Kasumi-1 (cell line): ENCODE results near the gene TGFB1I1.
A peak's percentile ranks its signal among the peaks of the same experiment; 100 is the strongest.
"Not testable (repeated sequence)": the region's sequence is repeated elsewhere in the genome, so short reads cannot be mapped to it uniquely, and the experiment has no call there.

ENCODE experiments used
- DNase-seq, 2 experiments: peaks; one replicate each; lab custom pipeline; 2025; lab: John Stamatoyannopoulos, UW

Gene TGFB1I1

GRCh38 chr16:31471875-31472708 is at the start of gene TGFB1I1:
TGFB1I1 (plus strand) TSS chr16:31472152; CDS start chr16:31472189, 37 bp downstream.
- DNase-seq, result peak in 1 of 2 experiments; percentile 40

GRCh38 chr16:31423241-31423640 is 48.7 kb upstream of the TGFB1I1 start:
- no peak for DNase-seq

- DNase-seq, result no peak
These were observed 48.2 kb upstream of the TGFB1I1 start for GRCh38 chr16:31423801-31424200.

- DNase-seq, result no peak
These were observed 44.3 kb upstream of the TGFB1I1 start for GRCh38 chr16:31427441-31428278.

- no peak for DNase-seq
These were observed 43.7 kb upstream of the TGFB1I1 start, which contains the start of gene COX6A2 for GRCh38 chr16:31428279-31428597. COX6A2 (minus strand) TSS chr16:31428360; CDS start chr16:31428325, 35 bp downstream.

- no peak for DNase-seq
These were observed 43.2 kb upstream of the TGFB1I1 start for GRCh38 chr16:31428638-31429247.

GRCh38 chr16:31429314-31429713 is 42.6 kb upstream of the TGFB1I1 start:
- DNase-seq, result no peak

GRCh38 chr16:31429796-31430195 is 42.2 kb upstream of the TGFB1I1 start:
- DNase-seq, result no peak

GRCh38 chr16:31430380-31431052 is 41.4 kb upstream of the TGFB1I1 start:
- DNase-seq, result no peak

GRCh38 chr16:31435341-31436220 is 36.4 kb upstream of the TGFB1I1 start:
- DNase-seq, result no peak

- DNase-seq, result no peak
These were observed 35.5 kb upstream of the TGFB1I1 start for GRCh38 chr16:31436221-31437045.

GRCh38 chr16:31438414-31438813 is 33.5 kb upstream of the TGFB1I1 start:
- no peak for DNase-seq

GRCh38 chr16:31439023-31439422 is 32.9 kb upstream of the TGFB1I1 start:
- not testable (repeated sequence) for DNase-seq

- no peak for DNase-seq
These were observed 32.4 kb upstream of the TGFB1I1 start for GRCh38 chr16:31439519-31439918.

GRCh38 chr16:31440516-31441184 is 31.3 kb upstream of the TGFB1I1 start:
- no peak for DNase-seq

GRCh38 chr16:31441956-31442355 is 30.0 kb upstream of the TGFB1I1 start:
- DNase-seq, result no peak

- DNase-seq, result not testable (repeated sequence)
These were observed 26.0 kb upstream of the TGFB1I1 start for GRCh38 chr16:31445931-31446330.

- no peak for DNase-seq
These were observed 20.8 kb upstream of the TGFB1I1 start for GRCh38 chr16:31451201-31451600.

GRCh38 chr16:31451681-31452351 is 20.1 kb upstream of the TGFB1I1 start:
- peak; percentile 56 to 69 for DNase-seq
